ENCODE measurements around the gene SEMA6A. TPM values are rescaled to one million over a fixed set of nuclear protein-coding genes. Genes with fewer than 3 reads are reported as not detected.

SEMA6A gene
- total and polyA plus RNA-seq, 10 of the 15 experiments (the other 5 are each of a cell fraction or from before 2014, with no cell fraction given), result 0.16 to 10.2 (median 1.1) TPM

DNA sequence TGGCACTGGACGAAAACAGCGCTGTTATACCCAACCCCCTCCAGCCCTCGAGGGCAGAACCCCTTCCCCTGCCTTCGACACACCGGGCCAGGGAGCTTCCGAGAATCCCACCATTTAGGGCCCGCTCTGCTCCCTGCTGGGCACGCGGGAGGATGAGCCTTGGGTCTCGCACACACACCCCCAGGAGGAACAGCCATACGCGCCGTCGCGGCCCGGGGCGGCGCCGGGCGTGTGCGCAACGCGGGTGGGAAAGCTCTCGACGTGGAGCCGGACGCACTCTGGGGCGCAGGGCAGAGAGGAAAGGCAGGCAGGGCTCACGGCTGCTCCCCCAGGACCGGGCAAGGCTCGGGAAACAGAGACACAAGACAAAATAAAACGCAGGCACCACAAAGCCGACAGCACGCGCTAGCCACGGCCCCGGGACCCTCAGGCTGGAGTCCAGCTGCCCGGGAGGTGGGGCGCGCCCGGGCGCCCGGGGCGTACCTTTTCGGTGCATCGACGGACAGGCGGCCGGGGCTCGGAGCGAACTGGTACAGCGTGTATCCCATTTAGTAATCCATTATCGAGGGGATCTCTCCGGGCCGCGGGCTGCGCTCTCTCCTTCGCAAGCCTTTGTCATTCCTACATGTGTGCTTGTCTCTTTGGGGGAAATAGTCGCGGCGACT is 789 bp downstream of the SEMA6A start:
- BruUV-seq (replicated peaks), result no TSS peak
- Histone ChIP-seq H2AFZ (ENCODE audit: control insufficient read depth, low read depth, low read length) (peak overlapping the region; percentile 56), H3K4me1 (ENCODE audit: control insufficient read depth, insufficient read depth, low read length) (peaks cover 14% of the 10 kb centered on the region), H3K27ac (ENCODE audit: control insufficient read depth, insufficient read depth) (no peak overlapping the region), H3K9me3 (replicated peaks; ENCODE audit: control insufficient read depth, insufficient read depth, low read length) (no peaks in the 10 kb centered on the region), H3K36me3 (ENCODE audit: control insufficient read depth in 2 of 2, insufficient read depth in 2 of 2, low read length in 1 of 2) (no peaks in the 10 kb centered on the region), H3K27me3 (replicated peaks in 1 of 2; ENCODE audit: control insufficient read depth in 2 of 2, insufficient read depth in 2 of 2, low read length in 1 of 2) (peaks cover 2 to 20% of the 10 kb centered on the region in 2 experiments), H3K4me3 (peak overlapping the region; percentile 85), H3K4me2 (ENCODE audit: control insufficient read depth, insufficient read depth) (peak overlapping the region; percentile 98), H4K20me1 (ENCODE audit: control insufficient read depth, insufficient read depth) (no peaks in the 10 kb centered on the region), H3K79me2 (ENCODE audit: control insufficient read depth, insufficient read depth, low read length) (peaks cover 8% of the 10 kb centered on the region), H3K9ac (ENCODE audit: control insufficient read depth, insufficient read depth, low read length) (peak overlapping the region; percentile 29; the same call in 1 of the 2 replicates)
- intact Hi-C loops (cut with micrococcal nuclease; ENCODE audit: unreplicated experiment) (loop anchor here (10.0 kb wide), 2 partner anchors 501 to 881 kb away; no protein-coding TSS in a partner anchor), in situ Hi-C loops (cut with MboI) (loop anchor here (25.0 kb wide), 1 partner anchor 437 kb away; no protein-coding TSS in a partner anchor)
- 6% methylated on average over 54 of the region's 61 CpGs for WGBS (ENCODE audit: insufficient coverage, insufficient replicate concordance, low lambda C conversion rate, missing lambda C conversion rate)
- FAIRE-seq (no peak), DNase-seq (ENCODE audit: low read depth, low spot score) (no peak), ATAC-seq (peak; percentile 2; the same call in 2 of the 3 replicates)
- ChIA-PET POLR2A (interaction anchor here (1.0 to 1.1 kb wide), 2 partner anchors 13 to 436 kb away, joined by 3 to 5 read pairs; no protein-coding TSS in a partner anchor), CTCF (interaction anchor here (1.2 to 6.3 kb wide), 4 partner anchors 18 to 436 kb away, joined by 4 to 46 read pairs (median 22); no protein-coding TSS in a partner anchor), SMC1A (ENCODE audit: uncharacterized antibody, unreplicated experiment) (interaction anchor here (1.4 to 6.1 kb wide), 5 partner anchors 13 to 437 kb away, joined by 3 to 125 read pairs (median 26); no protein-coding TSS in a partner anchor), RAD21 (ENCODE audit: unreplicated experiment) (interaction anchor here (0.7 to 6.9 kb wide), 7 partner anchors 10 to 373 kb away, joined by 3 to 74 read pairs (median 3); no protein-coding TSS in a partner anchor)
- TF ChIP-seq PML (IDR thresholded peaks at IDR 0.05; ENCODE audit: low read length) (no peak), SMAD5 (IDR thresholded peaks at IDR 0.05; ENCODE audit: low read depth) (no peak), ZNF217 (IDR thresholded peaks at IDR 0.05) (no peak), ESRRA (IDR thresholded peaks at IDR 0.05; ENCODE audit: low read length) (no peak), RAD51 (IDR thresholded peaks at IDR 0.05) (no peak), NR2F1 (conservative IDR thresholded peaks at IDR 0.05) (no peak), JUND (IDR thresholded peaks at IDR 0.05; ENCODE audit: low read depth, low read length) (no peak), SUZ12 (IDR thresholded peaks at IDR 0.05; ENCODE audit: unreplicated experiment) (no peak), ZNF207 (IDR thresholded peaks at IDR 0.05; ENCODE audit: borderline replicate concordance) (no peak), CHD4 (IDR thresholded peaks at IDR 0.05) (no peak), ZNF274 (IDR thresholded peaks at IDR 0.05; ENCODE audit: insufficient read depth, insufficient read length) (no peak), TCF3 (IDR thresholded peaks at IDR 0.05; ENCODE audit: borderline replicate concordance, insufficient read depth, low read depth, low read length) (no peak), IRF4 (IDR thresholded peaks at IDR 0.05; ENCODE audit: low read depth, low read length) (no peak), TCF12 (IDR thresholded peaks at IDR 0.05; ENCODE audit: low read depth, low read length) (no peak), E4F1 (IDR thresholded peaks at IDR 0.05; ENCODE audit: borderline replicate concordance, partially characterized antibody) (no peak), RAD21 (IDR thresholded peaks at IDR 0.05; ENCODE audit: insufficient read depth, low read depth, low read length) (no peak), POLR2AphosphoS2 (IDR thresholded peaks at IDR 0.05; ENCODE audit: low read depth, low read length) (no peak), MEF2A (IDR thresholded peaks at IDR 0.05; ENCODE audit: insufficient read depth, low read depth, low read length) (no peak)
- TF ChIP-seq, protein P1, sequence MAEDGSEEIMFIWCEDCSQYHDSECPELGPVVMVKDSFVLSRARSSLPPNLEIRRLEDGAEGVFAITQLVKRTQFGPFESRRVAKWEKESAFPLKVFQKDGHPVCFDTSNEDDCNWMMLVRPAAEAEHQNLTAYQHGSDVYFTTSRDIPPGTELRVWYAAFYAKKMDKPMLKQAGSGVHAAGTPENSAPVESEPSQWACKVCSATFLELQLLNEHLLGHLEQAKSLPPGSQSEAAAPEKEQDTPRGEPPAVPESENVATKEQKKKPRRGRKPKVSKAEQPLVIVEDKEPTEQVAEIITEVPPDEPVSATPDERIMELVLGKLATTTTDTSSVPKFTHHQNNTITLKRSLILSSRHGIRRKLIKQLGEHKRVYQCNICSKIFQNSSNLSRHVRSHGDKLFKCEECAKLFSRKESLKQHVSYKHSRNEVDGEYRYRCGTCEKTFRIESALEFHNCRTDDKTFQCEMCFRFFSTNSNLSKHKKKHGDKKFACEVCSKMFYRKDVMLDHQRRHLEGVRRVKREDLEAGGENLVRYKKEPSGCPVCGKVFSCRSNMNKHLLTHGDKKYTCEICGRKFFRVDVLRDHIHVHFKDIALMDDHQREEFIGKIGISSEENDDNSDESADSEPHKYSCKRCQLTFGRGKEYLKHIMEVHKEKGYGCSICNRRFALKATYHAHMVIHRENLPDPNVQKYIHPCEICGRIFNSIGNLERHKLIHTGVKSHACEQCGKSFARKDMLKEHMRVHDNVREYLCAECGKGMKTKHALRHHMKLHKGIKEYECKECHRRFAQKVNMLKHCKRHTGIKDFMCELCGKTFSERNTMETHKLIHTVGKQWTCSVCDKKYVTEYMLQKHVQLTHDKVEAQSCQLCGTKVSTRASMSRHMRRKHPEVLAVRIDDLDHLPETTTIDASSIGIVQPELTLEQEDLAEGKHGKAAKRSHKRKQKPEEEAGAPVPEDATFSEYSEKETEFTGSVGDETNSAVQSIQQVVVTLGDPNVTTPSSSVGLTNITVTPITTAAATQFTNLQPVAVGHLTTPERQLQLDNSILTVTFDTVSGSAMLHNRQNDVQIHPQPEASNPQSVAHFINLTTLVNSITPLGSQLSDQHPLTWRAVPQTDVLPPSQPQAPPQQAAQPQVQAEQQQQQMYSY (CRISPR knock-in tag; IDR thresholded peaks at IDR 0.05), result no peak
